Measurements from ENCODE around the gene MAP2K1. TPM values are rescaled to one million over a fixed set of nuclear protein-coding genes. Genes with fewer than 3 reads are reported as not detected.

Gene MAP2K1
- total and polyA plus RNA-seq, 9 of the 15 experiments (the other 6 are each of a cell fraction or from before 2014, with no cell fraction given): 7.5 to 58.3 (median 30.0) TPM

DNA sequence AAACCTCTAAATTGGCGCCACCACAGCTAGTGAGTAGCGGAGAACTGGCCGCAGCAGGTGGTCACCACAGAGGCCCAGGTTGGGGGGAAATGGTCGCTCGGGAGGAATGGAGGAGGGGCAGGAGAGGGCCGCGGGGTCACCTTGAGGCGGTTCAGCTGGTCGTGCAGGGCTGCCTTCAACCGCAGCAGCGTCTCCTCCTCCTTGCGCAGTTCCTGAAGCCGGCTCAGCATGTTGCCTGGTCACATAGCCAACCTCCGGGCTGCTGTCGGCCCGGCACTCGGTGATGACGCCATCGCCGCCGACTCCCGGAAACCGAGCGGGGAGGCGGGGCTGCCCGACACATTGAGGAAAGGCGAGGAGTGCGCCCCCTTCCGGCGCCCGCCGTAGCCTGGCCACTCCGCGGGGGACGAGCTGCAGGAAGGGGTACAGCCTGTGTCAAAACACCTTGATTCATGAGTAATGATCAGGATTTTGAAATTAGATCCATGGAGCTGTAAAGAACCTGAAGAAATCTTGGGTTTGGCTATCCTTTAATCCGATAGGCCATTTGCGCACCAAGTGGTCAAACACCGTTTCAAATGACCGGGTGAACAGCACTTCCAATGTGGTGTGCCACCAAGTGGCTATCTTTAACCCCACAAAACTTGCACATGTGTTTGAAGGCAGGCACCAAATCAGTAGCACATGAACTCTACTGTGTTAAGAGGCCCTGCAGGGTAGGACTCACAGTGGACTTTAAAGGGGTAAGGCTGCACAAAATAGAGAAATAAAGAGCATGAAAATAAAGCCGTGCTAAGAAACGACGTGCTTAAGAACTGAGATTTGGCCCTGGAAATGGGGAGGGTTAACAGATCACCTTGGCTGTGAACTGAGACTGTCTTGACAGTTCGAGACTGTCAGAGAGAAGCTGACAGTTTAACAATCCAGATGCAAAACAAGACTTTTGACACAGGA, 111.1 kb downstream of the MAP2K1 start, which contains the start of gene SNAPC5 (continued):
- TF ChIP-seq, protein P1, sequence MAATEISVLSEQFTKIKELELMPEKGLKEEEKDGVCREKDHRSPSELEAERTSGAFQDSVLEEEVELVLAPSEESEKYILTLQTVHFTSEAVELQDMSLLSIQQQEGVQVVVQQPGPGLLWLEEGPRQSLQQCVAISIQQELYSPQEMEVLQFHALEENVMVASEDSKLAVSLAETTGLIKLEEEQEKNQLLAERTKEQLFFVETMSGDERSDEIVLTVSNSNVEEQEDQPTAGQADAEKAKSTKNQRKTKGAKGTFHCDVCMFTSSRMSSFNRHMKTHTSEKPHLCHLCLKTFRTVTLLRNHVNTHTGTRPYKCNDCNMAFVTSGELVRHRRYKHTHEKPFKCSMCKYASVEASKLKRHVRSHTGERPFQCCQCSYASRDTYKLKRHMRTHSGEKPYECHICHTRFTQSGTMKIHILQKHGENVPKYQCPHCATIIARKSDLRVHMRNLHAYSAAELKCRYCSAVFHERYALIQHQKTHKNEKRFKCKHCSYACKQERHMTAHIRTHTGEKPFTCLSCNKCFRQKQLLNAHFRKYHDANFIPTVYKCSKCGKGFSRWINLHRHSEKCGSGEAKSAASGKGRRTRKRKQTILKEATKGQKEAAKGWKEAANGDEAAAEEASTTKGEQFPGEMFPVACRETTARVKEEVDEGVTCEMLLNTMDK (IDR thresholded peaks at IDR 0.05; ENCODE audit: borderline replicate concordance, insufficient read depth, low read depth, low read length, poor library complexity, severe bottlenecking): peak; percentile 99
- 0 out of 4 replicates have a peak, but pooled peaks of 1 of the 2 experiments have one; percentile 49 for TF ChIP-seq NONO (IDR thresholded peaks at IDR 0.05; ENCODE audit: low read depth in 2 of 2, low read length in 1 of 2)
- no peak for TF ChIP-seq BCOR (IDR thresholded peaks at IDR 0.05)
- TF ChIP-seq, protein P2, sequence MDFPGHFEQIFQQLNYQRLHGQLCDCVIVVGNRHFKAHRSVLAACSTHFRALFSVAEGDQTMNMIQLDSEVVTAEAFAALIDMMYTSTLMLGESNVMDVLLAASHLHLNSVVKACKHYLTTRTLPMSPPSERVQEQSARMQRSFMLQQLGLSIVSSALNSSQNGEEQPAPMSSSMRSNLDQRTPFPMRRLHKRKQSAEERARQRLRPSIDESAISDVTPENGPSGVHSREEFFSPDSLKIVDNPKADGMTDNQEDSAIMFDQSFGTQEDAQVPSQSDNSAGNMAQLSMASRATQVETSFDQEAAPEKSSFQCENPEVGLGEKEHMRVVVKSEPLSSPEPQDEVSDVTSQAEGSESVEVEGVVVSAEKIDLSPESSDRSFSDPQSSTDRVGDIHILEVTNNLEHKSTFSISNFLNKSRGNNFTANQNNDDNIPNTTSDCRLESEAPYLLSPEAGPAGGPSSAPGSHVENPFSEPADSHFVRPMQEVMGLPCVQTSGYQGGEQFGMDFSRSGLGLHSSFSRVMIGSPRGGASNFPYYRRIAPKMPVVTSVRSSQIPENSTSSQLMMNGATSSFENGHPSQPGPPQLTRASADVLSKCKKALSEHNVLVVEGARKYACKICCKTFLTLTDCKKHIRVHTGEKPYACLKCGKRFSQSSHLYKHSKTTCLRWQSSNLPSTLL (IDR thresholded peaks at IDR 0.05): no peak
- TF ChIP-seq, protein P3, sequence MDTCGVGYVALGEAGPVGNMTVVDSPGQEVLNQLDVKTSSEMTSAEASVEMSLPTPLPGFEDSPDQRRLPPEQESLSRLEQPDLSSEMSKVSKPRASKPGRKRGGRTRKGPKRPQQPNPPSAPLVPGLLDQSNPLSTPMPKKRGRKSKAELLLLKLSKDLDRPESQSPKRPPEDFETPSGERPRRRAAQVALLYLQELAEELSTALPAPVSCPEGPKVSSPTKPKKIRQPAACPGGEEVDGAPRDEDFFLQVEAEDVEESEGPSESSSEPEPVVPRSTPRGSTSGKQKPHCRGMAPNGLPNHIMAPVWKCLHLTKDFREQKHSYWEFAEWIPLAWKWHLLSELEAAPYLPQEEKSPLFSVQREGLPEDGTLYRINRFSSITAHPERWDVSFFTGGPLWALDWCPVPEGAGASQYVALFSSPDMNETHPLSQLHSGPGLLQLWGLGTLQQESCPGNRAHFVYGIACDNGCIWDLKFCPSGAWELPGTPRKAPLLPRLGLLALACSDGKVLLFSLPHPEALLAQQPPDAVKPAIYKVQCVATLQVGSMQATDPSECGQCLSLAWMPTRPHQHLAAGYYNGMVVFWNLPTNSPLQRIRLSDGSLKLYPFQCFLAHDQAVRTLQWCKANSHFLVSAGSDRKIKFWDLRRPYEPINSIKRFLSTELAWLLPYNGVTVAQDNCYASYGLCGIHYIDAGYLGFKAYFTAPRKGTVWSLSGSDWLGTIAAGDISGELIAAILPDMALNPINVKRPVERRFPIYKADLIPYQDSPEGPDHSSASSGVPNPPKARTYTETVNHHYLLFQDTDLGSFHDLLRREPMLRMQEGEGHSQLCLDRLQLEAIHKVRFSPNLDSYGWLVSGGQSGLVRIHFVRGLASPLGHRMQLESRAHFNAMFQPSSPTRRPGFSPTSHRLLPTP (IDR thresholded peaks at IDR 0.05; ENCODE audit: borderline replicate concordance, extremely low read depth, insufficient read length): no peak
- TF ChIP-seq NCOA4 (IDR thresholded peaks at IDR 0.05; ENCODE audit: partially characterized antibody): no peak
- TF ChIP-seq BRD9 (IDR thresholded peaks at IDR 0.05; ENCODE audit: low read depth, partially characterized antibody): peak; percentile 30
- TF ChIP-seq CCAR2 (IDR thresholded peaks at IDR 0.05; ENCODE audit: low read depth, low read length): no peak
- TF ChIP-seq, protein P4, sequence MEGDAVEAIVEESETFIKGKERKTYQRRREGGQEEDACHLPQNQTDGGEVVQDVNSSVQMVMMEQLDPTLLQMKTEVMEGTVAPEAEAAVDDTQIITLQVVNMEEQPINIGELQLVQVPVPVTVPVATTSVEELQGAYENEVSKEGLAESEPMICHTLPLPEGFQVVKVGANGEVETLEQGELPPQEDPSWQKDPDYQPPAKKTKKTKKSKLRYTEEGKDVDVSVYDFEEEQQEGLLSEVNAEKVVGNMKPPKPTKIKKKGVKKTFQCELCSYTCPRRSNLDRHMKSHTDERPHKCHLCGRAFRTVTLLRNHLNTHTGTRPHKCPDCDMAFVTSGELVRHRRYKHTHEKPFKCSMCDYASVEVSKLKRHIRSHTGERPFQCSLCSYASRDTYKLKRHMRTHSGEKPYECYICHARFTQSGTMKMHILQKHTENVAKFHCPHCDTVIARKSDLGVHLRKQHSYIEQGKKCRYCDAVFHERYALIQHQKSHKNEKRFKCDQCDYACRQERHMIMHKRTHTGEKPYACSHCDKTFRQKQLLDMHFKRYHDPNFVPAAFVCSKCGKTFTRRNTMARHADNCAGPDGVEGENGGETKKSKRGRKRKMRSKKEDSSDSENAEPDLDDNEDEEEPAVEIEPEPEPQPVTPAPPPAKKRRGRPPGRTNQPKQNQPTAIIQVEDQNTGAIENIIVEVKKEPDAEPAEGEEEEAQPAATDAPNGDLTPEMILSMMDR (IDR thresholded peaks at IDR 0.05 in 2 of 3, conservative IDR thresholded peaks at IDR 0.05 in 1 of 3; ENCODE audit: insufficient read depth in 2 of 3, low read depth in 1 of 3, low read length in 3 of 3): peak; percentile 83 to 99 (median 94)
- no peak for TF ChIP-seq ZNF444 (CRISPR knock-in tag; IDR thresholded peaks at IDR 0.05)
- peak; percentile 68 for TF ChIP-seq TAF9B (IDR thresholded peaks at IDR 0.05; ENCODE audit: partially characterized antibody)
- TF ChIP-seq EGR1 (conservative IDR thresholded peaks at IDR 0.05): peak; percentile 50
- no peak for TF ChIP-seq SIRT6 (IDR thresholded peaks at IDR 0.05; ENCODE audit: low read depth, low read length)
- TF ChIP-seq BCL6 (CRISPR knock-in tag; IDR thresholded peaks at IDR 0.05): no peak
- TF ChIP-seq PTBP1 (IDR thresholded peaks at IDR 0.05; ENCODE audit: low read depth, low read length): no peak
- no peak for TF ChIP-seq NR3C1 (CRISPR knock-in tag; IDR thresholded peaks at IDR 0.05)
- no peak for TF ChIP-seq SMARCE1 (IDR thresholded peaks at IDR 0.05)
- no peak for TF ChIP-seq KLF6 (CRISPR knock-in tag; IDR thresholded peaks at IDR 0.05; ENCODE audit: borderline replicate concordance)
